A549 (cell line): ENCODE measurements around the gene PDCD4.

Experiments
- PBX3 ChIP-seq: IDR thresholded peaks from 2 replicates; pipeline ENCODE4 v1.6.1; 2012
- POLR2A ChIP-seq: IDR thresholded peaks from 2 replicates; pipeline ENCODE4 v1.6.1; 2012; ENCODE audit warnings: mild to moderate bottlenecking, low read length

GRCh38 chr10:110833941-110834628 is 37.6 kb upstream of the PDCD4 start:
- TF ChIP-seq POLR2A = no peak
- TF ChIP-seq PBX3 = no peak
